Smooth muscle cell of the pulmonary artery (primary cell): ENCODE results near the gene UGT2A2. TPM values are rescaled to one million over a fixed set of nuclear protein-coding genes. Genes with fewer than 3 reads are reported as not detected.

Source experiments
- total RNA-seq: library from RNA; depleted of rRNA; stranded (reverse); fragments of >200 nt; gene quantifications from 2 replicates; pipeline ENCODE4 v1.2.3, GENCODE V29; 2014

The UGT2A2 gene
- total RNA-seq, result not detected in 2 replicates

DNA sequence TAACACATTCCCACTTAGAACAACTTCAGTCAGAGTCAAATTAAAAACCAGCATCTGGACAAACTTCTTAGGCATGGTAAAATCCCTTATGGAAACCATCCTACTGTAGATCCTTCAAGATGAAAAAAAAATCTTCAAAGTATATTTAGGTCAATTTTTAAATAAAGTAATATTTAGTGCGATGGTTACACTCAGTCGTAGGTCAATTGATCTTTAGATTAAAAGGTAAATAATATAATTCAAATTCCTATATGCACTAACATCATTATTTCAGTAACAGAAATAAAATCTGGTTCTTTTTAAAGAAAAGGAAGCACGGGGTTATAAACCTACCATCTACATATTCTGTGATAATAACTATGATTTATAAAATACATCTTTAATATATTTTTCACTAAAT, at the start of gene UGT2A2:
Gene UGT2A2, minus strand, starts transcription at position 101 of the 400 bp plus-strand sequence. Its CDS starts 2 bp downstream, at position 99.

DNA sequence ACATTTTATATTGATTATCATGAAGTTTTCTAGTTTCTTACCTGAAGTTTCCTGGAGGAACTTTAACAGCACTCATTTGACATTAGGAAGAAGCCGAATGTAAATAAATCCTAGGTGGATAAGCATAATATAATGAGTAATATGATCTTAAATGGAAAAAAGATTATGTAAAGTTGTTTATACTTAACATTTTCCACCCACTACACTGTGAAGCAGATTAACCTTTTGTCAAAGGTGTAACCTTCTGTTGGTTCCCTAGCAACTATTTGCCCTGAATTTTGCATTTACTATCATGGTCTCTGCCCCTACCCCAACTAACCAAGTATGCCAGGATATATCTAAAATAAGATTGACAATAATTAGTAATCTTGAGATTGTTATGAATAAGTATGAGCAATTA, 13.7 kb upstream of the UGT2A2 start, which contains the start of gene UGT2A1:
Gene UGT2A1, minus strand, starts transcription at position 101 of the 400 bp plus-strand sequence. CDS start 5,603 bp downstream, outside the sequence.

Other genes with a start within 250 kb of the UGT2A2 start
- gene UGT2B4, start 143.7 kb downstream of the UGT2A2 start, total RNA-seq, result not detected in 2 replicates
- not detected in 2 replicates for gene UGT2A1, start 13.6 kb upstream of the UGT2A2 start, total RNA-seq
- 1.5 and 3.2 TPM in 2 replicates for gene SULT1B1, start 121.0 kb upstream of the UGT2A2 start, total RNA-seq
- gene SULT1E1, start 220.5 kb upstream of the UGT2A2 start, total RNA-seq, result 10.7 and 17.8 TPM in 2 replicates